Nephron (organoid): ENCODE measurements around the gene PTPRM.
"Not testable (repeated sequence)": the region's sequence is repeated elsewhere in the genome, so short reads cannot be mapped to it uniquely, and the experiment has no call there.

Experiments
- H3K27ac Mint-ChIP-seq, 3 experiments: 2 replicates each; pipeline ENCODE4 v1.8.0; 2020; ENCODE audit warnings: mixed read lengths in 3 of 3, mild to moderate bottlenecking in 2 of 3, moderate library complexity in 1 of 3
- H3K27me3 Mint-ChIP-seq: 2 replicates; pipeline ENCODE4 v1.8.0; 2021; ENCODE audit warnings: low read depth, mild to moderate bottlenecking, moderate library complexity, mixed read lengths
- H3K36me3 Mint-ChIP-seq: 2 replicates; pipeline ENCODE4 v1.8.0; 2020; ENCODE audit warnings: low read depth, mixed read lengths
- H3K4me1 Mint-ChIP-seq: 2 replicates; pipeline ENCODE4 v1.8.0; 2020; ENCODE audit warnings: mixed read lengths
- H3K4me3 Mint-ChIP-seq, 3 experiments: 2 replicates each; pipeline ENCODE4 v1.8.0; 2020; ENCODE audit warnings: mild to moderate bottlenecking in 3 of 3, mixed read lengths in 3 of 3, moderate library complexity in 2 of 3
- H3K9me3 Mint-ChIP-seq: 2 replicates; pipeline ENCODE4 v1.8.0; 2020; ENCODE audit warnings: mixed read lengths
- TF ChIP-seq, protein P1 (sequence below), 3 experiments: fragments of 200-600 bp; sonication (generic); IDR thresholded peaks; one replicate each; pipeline ENCODE4 v1.5.0; 2021; ENCODE audit warnings: antibody characterized with exemption in 3 of 3; ENCODE audit not compliant: unreplicated experiment in 3 of 3

The PTPRM gene

DNA sequence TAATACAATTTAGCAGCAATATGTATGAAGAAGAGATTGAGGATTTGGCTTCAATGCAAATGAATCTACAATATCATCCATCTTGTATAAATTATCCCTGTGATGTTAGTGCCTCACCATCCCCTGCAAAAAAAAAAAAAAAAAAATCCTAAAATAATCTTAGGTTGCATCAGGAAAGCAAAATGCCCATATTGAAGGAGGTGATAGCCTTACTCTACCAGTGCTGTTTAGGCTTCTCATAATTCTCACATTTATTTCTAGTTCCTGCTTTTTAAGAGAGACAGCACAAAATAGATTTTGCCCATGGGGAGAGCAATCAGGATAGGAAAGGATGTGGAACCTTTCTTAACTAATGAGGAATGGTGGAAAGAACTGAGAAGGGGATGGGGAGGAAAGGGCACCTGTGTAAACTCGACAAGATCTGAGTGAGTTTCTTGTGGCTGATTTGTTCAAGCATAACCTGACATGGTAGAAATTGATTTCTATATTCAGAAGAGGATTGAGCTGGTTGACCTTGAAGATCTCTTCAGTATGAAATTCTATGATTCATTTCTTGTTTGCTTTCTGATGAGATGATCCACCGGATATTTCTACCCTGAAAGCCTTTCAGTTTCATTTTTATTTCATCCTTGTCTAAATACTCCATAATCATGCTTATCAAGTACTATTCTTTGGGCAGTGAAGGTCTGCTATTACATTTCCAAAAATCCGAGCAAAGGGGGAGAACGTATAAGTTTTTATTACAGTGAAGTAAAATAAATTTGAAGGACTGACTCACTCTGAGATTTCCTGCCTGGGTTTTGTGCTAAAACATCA lies 391.2 kb downstream of the PTPRM start:
- H3K4me3 Mint-ChIP-seq: no peak overlapping the region
- H3K9me3 Mint-ChIP-seq: no peaks in the 10 kb centered on the region
- TF ChIP-seq, protein P1, sequence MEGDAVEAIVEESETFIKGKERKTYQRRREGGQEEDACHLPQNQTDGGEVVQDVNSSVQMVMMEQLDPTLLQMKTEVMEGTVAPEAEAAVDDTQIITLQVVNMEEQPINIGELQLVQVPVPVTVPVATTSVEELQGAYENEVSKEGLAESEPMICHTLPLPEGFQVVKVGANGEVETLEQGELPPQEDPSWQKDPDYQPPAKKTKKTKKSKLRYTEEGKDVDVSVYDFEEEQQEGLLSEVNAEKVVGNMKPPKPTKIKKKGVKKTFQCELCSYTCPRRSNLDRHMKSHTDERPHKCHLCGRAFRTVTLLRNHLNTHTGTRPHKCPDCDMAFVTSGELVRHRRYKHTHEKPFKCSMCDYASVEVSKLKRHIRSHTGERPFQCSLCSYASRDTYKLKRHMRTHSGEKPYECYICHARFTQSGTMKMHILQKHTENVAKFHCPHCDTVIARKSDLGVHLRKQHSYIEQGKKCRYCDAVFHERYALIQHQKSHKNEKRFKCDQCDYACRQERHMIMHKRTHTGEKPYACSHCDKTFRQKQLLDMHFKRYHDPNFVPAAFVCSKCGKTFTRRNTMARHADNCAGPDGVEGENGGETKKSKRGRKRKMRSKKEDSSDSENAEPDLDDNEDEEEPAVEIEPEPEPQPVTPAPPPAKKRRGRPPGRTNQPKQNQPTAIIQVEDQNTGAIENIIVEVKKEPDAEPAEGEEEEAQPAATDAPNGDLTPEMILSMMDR (IDR thresholded peaks at IDR 0.05; ENCODE audit: unreplicated experiment in 3 of 3): no peak
- H3K4me1 Mint-ChIP-seq: no peaks in the 10 kb centered on the region
- peaks cover 4% of the 10 kb centered on the region for H3K36me3 Mint-ChIP-seq
- no peaks in the 10 kb centered on the region for H3K27me3 Mint-ChIP-seq
- H3K27ac Mint-ChIP-seq: no peak overlapping the region

DNA sequence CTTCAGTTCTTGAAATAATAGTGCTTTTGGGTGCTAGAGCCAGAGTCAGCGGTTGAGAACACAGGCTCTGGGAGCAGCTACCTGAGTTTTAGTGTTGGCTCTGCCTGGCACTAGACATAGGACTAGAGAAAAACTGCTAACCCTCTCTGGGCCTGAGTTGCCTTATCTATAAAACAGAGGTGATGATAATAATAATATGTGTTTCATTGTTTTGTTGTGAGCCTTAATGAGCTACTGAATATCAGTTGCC lies 391.7 kb downstream of the PTPRM start:
- Mint-ChIP-seq H3K9me3 (no peaks in the 10 kb centered on the region), H3K27ac (no peak overlapping the region), H3K36me3 (peaks cover 8% of the 10 kb centered on the region), H3K4me3 (no peak overlapping the region), H3K4me1 (no peaks in the 10 kb centered on the region), H3K27me3 (no peaks in the 10 kb centered on the region)
- TF ChIP-seq, protein P1 (IDR thresholded peaks at IDR 0.05; ENCODE audit: unreplicated experiment in 3 of 3): no peak

DNA sequence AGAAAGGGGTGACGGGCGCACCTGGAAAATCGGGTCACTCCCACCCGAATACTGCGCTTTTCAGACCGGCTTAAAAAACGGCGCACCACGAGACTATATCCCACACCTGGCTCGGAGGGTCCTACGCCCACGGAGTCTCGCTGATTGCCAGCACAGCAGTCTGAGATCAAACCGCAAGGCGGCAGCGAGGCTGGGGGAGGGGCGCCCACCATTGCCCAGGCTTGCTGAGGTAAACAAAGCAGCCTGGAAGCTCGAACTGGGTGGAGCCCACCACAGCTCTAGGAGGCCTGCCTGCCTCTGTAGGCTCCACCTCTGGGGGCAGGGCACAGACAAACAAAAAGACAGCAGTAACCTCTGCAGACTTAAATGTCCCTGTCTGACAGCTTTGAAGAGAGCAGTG lies 399.6 kb downstream of the PTPRM start:
- not testable (repeated sequence) for H3K9me3 Mint-ChIP-seq, H3K27ac Mint-ChIP-seq, H3K4me3 Mint-ChIP-seq, H3K27me3 Mint-ChIP-seq, H3K4me1 Mint-ChIP-seq
- peaks cover 12% of the 10 kb centered on the region for H3K36me3 Mint-ChIP-seq

DNA sequence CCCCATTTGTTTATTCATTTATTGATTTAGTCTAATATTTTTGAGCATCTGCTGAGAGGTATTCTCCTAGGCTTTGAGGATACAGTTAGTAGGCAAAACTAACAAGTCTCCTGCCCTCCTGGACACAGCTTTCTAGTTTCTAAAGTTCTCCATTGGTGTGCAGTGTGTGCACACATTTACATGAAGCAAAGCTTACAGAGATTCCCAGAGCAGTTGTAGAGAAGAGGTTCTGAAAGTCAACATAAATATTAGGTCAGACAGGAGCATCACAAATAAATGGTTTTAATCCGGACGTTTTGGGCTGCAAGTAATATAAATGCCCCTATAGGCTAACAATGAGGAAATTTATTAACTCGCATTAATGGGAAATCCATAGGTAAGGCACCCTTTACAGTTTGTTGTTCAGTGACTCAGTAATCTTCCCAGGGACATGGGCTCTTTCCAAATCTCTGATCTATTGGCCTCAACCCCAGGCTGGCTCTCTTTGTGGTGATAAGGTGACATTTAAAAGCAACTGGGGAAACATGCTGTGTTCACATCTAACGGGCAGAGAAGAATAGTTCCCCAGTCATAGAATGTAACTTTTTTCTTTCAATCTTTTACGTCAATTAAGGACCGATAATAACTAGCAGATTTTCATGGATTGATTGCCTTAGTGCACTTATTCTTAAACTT lies 407.2 kb downstream of the PTPRM start:
- Mint-ChIP-seq H3K4me3 (no peak overlapping the region), H3K27ac (no peak overlapping the region), H3K4me1 (peaks cover 3% of the 10 kb centered on the region), H3K36me3 (peaks cover 6% of the 10 kb centered on the region), H3K27me3 (no peaks in the 10 kb centered on the region), H3K9me3 (peaks cover 2% of the 10 kb centered on the region)
- TF ChIP-seq, protein P1 (IDR thresholded peaks at IDR 0.05; ENCODE audit: unreplicated experiment in 3 of 3): no peak

DNA sequence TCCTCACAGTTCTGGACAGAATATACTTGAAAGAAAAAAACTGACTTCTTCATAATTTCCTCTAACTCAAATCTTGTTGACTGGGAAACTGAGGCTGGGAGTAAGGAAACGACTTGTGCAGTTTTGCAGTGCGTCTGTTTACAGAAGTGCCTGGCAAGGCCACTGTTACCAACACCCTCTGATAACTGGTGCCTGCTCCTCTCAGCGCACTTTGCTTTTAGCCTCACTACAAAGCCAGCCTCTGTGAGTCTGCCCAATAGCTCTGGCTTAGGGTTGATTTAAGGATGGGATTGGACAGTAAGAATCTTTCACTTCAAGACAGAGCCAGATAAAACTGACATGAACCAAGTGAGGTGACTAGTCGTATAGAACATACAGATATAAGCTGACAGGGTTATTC lies 410.8 kb downstream of the PTPRM start:
- peaks cover 6% of the 10 kb centered on the region for H3K36me3 Mint-ChIP-seq
- TF ChIP-seq, protein P1 (IDR thresholded peaks at IDR 0.05; ENCODE audit: unreplicated experiment in 3 of 3): no peak
- no peak overlapping the region for H3K4me3 Mint-ChIP-seq
- H3K27ac Mint-ChIP-seq: no peak overlapping the region
- no peaks in the 10 kb centered on the region for H3K9me3 Mint-ChIP-seq
- H3K4me1 Mint-ChIP-seq: peaks cover 3% of the 10 kb centered on the region
- H3K27me3 Mint-ChIP-seq: no peaks in the 10 kb centered on the region

DNA sequence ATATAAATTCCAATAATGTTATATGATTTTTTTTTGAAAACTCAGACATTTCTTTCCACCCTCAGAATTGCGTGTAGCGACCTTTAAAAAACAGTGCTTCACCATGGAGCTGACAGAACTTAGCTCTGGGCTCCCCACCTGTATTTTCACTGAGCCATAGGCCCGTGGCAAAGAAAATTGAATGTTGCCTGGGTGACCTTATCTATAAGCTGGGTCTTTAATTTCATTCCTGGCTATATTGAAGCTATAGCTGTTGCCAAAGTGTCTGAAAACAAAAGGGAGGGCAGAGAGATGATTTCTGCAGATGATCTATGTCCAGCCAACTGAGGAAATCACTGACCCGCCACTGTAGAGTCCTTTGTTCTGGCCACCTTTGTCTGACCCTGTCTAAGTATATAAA lies 411.7 kb downstream of the PTPRM start:
- Mint-ChIP-seq H3K27ac (no peak overlapping the region), H3K4me3 (no peak overlapping the region), H3K36me3 (peaks cover 6% of the 10 kb centered on the region), H3K4me1 (peaks cover 3% of the 10 kb centered on the region), H3K9me3 (no peaks in the 10 kb centered on the region), H3K27me3 (no peaks in the 10 kb centered on the region)
- TF ChIP-seq, protein P1 (IDR thresholded peaks at IDR 0.05; ENCODE audit: unreplicated experiment in 3 of 3): no peak
